CD4-positive, alpha-beta memory T cell (primary cell): Measurements from ENCODE around the gene GBP3. TPM values are rescaled to one million over a fixed set of nuclear protein-coding genes. Genes with fewer than 3 reads are reported as not detected.

ENCODE experiments used
- CTCF ChIA-PET: fragments of 350-600 bp; sonication (Branson Sonifier 250); formaldehyde crosslinking; loops from one replicate; lab custom pipeline; 2021; ENCODE audit warnings: inconsistent platforms; ENCODE audit not compliant: partially characterized antibody; lab: Charles Lee
- POLR2A ChIA-PET: fragments of 350-600 bp; sonication (Branson Sonifier 250); formaldehyde crosslinking; loops from one replicate; lab custom pipeline; 2021; ENCODE audit not compliant: partially characterized antibody; lab: Charles Lee
- DNase-seq, 5 donors: peaks; one replicate each; pipeline versions ENCODE4 v3.0.0 to v3.0.0-alpha.2; 2020 to 2022; ENCODE audit warnings: mixed read lengths in 1 of 5
- H3K27ac ChIP-seq: one replicate; pipeline ENCODE4 v1.7.0; 2013; ENCODE audit warnings: low read depth, low read length
- H3K27me3 ChIP-seq: 2 replicates; pipeline ENCODE4 v1.7.0; 2013; ENCODE audit warnings: mild to moderate bottlenecking, low read length, moderate library complexity; ENCODE audit not compliant: insufficient read depth
- H3K36me3 ChIP-seq: 2 replicates; pipeline ENCODE4 v1.7.0; 2013; ENCODE audit warnings: mild to moderate bottlenecking, low read length, moderate library complexity; ENCODE audit not compliant: insufficient read depth
- H3K4me1 ChIP-seq: 2 replicates; pipeline ENCODE4 v1.7.0; 2013; ENCODE audit warnings: mild to moderate bottlenecking, low read length, moderate library complexity; ENCODE audit not compliant: insufficient read depth
- H3K4me3 ChIP-seq, 2 donors: one replicate each; pipeline ENCODE4 v1.7.0; 2013; ENCODE audit warnings: low read length in 2 of 2, mild to moderate bottlenecking in 1 of 2
- H3K9me3 ChIP-seq, 2 donors: one replicate each; pipeline ENCODE4 v1.7.0; 2013; ENCODE audit warnings: low read length in 2 of 2, control low read depth in 1 of 2; ENCODE audit not compliant: control insufficient read depth in 1 of 2
- H3K27ac Mint-ChIP-seq, 7 donors: one replicate each; pipeline ENCODE4 v1.8.0; 2020 to 2021; ENCODE audit warnings: mixed read lengths in 7 of 7, mild to moderate bottlenecking in 6 of 7, inconsistent platforms in 3 of 7, moderate library complexity in 3 of 7
- H3K27me3 Mint-ChIP-seq, 2 donors: one replicate each; pipeline ENCODE4 v1.8.0; 2020 to 2021; ENCODE audit warnings: mixed read lengths in 2 of 2
- H3K36me3 Mint-ChIP-seq, 2 donors: one replicate each; pipeline ENCODE4 v1.8.0; 2020 to 2021; ENCODE audit warnings: mixed read lengths in 2 of 2, inconsistent platforms in 1 of 2, mild to moderate bottlenecking in 1 of 2
- H3K4me1 Mint-ChIP-seq, 4 donors: one replicate each; pipeline ENCODE4 v1.8.0; 2020 to 2021; ENCODE audit warnings: mixed read lengths in 4 of 4, mild to moderate bottlenecking in 1 of 4
- H3K4me3 Mint-ChIP-seq, 8 donors: one replicate each; pipeline ENCODE4 v1.8.0; 2020 to 2021; ENCODE audit warnings: mixed read lengths in 8 of 8, mild to moderate bottlenecking in 7 of 8, moderate library complexity in 6 of 8, inconsistent platforms in 3 of 8
- H3K9me3 Mint-ChIP-seq, 8 donors: one replicate each; pipeline ENCODE4 v1.8.0; 2020 to 2021; ENCODE audit warnings: mixed read lengths in 8 of 8, mild to moderate bottlenecking in 5 of 8, inconsistent platforms in 3 of 8, moderate library complexity in 1 of 8
- intact Hi-C: fragments of 100-400 bp; cut with micrococcal nuclease; formaldehyde crosslinking; loops from one replicate; pipeline ENCODE4 v1.15.1; 2023
- polyA plus RNA-seq, 2 donors: library from polyadenylated mRNA; unstranded; fragments of 300-500 nt; fragmentation: Illumina TruSeq; gene quantifications; one replicate each; pipeline ENCODE4 v1.2.3, GENCODE V29; 2021
- total RNA-seq, 2 experiments: library from RNA; stranded (reverse); gene quantifications; one replicate each; pipeline ENCODE4 v1.2.3, GENCODE V29; 2021

GBP3 gene, protein sequence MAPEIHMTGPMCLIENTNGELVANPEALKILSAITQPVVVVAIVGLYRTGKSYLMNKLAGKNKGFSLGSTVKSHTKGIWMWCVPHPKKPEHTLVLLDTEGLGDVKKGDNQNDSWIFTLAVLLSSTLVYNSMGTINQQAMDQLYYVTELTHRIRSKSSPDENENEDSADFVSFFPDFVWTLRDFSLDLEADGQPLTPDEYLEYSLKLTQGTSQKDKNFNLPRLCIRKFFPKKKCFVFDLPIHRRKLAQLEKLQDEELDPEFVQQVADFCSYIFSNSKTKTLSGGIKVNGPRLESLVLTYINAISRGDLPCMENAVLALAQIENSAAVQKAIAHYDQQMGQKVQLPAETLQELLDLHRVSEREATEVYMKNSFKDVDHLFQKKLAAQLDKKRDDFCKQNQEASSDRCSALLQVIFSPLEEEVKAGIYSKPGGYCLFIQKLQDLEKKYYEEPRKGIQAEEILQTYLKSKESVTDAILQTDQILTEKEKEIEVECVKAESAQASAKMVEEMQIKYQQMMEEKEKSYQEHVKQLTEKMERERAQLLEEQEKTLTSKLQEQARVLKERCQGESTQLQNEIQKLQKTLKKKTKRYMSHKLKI
- total RNA-seq (10 to 100 TPM; 51.8 to 54.1 TPM), polyA plus RNA-seq (10 to 100 TPM in 1 of 2 donors, 1 to 10 TPM in 1; 6.4 to 10.2 TPM)

DNA sequence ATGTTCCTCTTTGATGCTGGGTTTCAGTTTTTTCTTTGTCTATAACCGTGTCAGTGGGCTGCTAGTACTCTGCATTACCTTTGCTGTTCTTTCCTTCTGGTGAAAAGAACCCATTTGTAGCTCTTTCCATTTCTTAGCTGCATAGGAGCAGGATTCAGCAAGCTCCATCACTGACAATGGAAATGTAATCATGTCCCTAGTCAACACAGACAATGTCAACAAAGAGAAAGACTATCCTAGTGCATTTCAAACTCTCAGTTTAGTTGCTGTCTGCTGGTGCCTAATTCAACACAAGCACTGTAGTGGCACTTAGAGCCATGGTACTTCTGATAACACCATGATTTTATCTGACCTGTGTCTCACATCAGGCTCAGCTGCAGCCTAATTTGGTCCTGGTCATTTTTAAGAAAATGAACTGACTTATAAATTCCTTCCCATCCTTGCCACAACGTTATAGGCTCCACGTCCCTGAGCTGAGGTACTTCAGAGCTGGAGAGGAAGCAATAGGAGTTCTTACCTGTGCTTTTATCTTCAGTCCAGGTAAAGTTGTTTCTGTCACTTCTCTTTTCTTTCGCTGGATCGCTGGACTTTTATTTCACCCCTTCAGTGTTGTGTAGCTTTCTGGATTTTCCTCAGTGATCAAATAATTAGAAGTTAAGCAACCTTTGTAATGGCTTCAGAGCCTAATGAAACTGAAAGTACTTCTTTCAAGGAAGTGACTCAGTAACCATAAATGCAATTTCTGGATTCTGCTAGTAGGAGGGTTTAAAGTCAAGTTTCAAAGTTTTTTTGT lies at the start of gene GBP3:
Gene GBP3 (minus strand): TSS at position 700 of the 793 bp plus-strand sequence. CDS start 2,145 bp downstream, outside the sequence.
- Histone ChIP-seq H3K4me1 (peaks cover 39% of the 10 kb centered on the region), H3K36me3 (no peaks in the 10 kb centered on the region), H3K27me3 (no peaks in the 10 kb centered on the region), H3K9me3 (no peaks in the 10 kb centered on the region), H3K27ac (peak within 1 kb of the TSS; percentile 73), H3K4me3 (peak within 1 kb of the TSS; percentile 49 to 87)
- Mint-ChIP-seq H3K36me3 (peaks cover 42 to 45% of the 10 kb centered on the region in 2 donors), H3K27me3 (no peaks in the 10 kb centered on the region), H3K4me3 (peak within 1 kb of the TSS; percentile 90 to 100 (median 95)), H3K9me3 (peaks cover 0 to 14% (median 11%) of the 10 kb centered on the region in 8 donors), H3K27ac (peak within 1 kb of the TSS; percentile 84 to 99 (median 94)), H3K4me1 (peaks cover 29 to 69% (median 45%) of the 10 kb centered on the region in 4 donors)
- ChIA-PET CTCF (interaction anchor here (0.8 to 3.0 kb wide), 21 partner anchors 8 to 336 kb away, joined by 3 to 14 read pairs (median 6); partner anchors contain the start of genes GBP1 and GBP4), POLR2A (interaction anchor here (0.6 to 5.3 kb wide), 24 partner anchors 9 to 587 kb away, joined by 3 to 60 read pairs (median 5); partner anchors contain the start of genes GBP1 and GBP5)
- DNase-seq, result peak in 4 of 5 donors; percentile 39 to 56 (median 45)
- intact Hi-C loops, result loop anchor here (1.0 to 2.0 kb wide), 3 partner anchors 18 to 104 kb away; partner anchors contain the start of genes GBP1 and GBP2

DNA sequence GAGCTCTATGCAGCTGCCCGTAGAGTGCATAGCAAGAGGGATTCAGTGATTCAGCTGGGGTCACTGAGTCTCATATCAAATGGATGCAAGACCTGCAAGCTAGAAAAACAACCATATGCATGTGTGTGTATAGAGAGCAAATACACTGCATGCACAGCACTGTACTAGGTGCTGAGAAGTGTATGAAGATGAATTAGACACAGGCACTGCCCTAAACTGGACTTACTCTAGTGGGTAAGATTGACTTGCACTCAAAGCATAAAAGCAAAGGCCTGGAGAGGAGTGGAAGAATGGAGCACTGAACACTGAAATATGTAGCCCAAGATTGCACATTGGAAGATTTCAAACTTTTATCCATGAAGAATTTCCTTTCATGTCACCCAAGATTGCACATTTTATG lies 47.8 kb upstream of the GBP3 start:
- no peak for DNase-seq
- H3K9me3 Mint-ChIP-seq, result peaks cover 7 to 26% (median 16%) of the 10 kb centered on the region in 8 donors
- Histone ChIP-seq H3K27ac (no peak overlapping the region), H3K27me3 (no peaks in the 10 kb centered on the region), H3K9me3 (no peaks in the 10 kb centered on the region), H3K4me1 (peaks cover 24% of the 10 kb centered on the region), H3K4me3 (peak overlapping the region; percentile 7 to 44), H3K36me3 (no peaks in the 10 kb centered on the region)
- no peaks in the 10 kb centered on the region for H3K27me3 Mint-ChIP-seq
- peak overlapping the region in 7 of 8 donors; percentile 85 to 93 (median 92) for H3K4me3 Mint-ChIP-seq
- intact Hi-C loops, result no loop called here
- H3K27ac Mint-ChIP-seq, result peak overlapping the region in 6 of 7 donors; percentile 47 to 97 (median 93)
- peaks cover 16 to 27% (median 21%) of the 10 kb centered on the region in 4 donors for H3K4me1 Mint-ChIP-seq
- peaks cover 13 to 14% of the 10 kb centered on the region in 2 donors for H3K36me3 Mint-ChIP-seq
- CTCF ChIA-PET, result interaction anchor here (0.7 to 2.4 kb wide), 9 partner anchors 13 to 288 kb away, joined by 3 to 9 read pairs (median 5); no protein-coding TSS in a partner anchor
- POLR2A ChIA-PET, result interaction anchor here (0.9 to 4.5 kb wide), 9 partner anchors 12 to 540 kb away, joined by 3 to 33 read pairs (median 4); partner anchors contain the start of genes GBP2, GBP3, GBP4 and GBP5

DNA sequence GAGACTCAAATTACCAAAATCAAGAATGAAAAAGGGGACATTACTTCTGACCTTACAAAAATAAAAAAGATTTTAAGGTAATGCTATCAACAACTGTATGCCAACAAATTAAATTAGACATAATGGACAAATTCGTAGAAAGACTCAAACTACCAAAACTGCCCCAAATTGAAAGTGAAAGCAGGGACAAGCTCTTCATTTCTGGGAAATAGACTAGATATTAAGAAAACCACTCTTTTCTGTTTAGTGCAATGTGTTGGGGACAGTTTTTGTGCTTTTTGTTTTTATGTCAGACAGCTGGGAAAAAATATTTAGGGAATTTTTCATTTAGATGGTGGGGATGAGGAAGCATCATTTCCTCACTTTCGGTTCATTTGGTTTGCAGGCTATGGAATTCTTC lies 47.3 kb upstream of the GBP3 start:
- Histone ChIP-seq H3K27me3 (no peaks in the 10 kb centered on the region), H3K4me1 (peaks cover 27% of the 10 kb centered on the region), H3K4me3 (peak overlapping the region; percentile 7 to 44), H3K27ac (peak overlapping the region; percentile 54), H3K9me3 (no peaks in the 10 kb centered on the region), H3K36me3 (no peaks in the 10 kb centered on the region)
- no peaks in the 10 kb centered on the region for H3K27me3 Mint-ChIP-seq
- ChIA-PET CTCF (interaction anchor here (0.7 to 2.4 kb wide), 11 partner anchors 12 to 288 kb away, joined by 3 to 9 read pairs (median 4); no protein-coding TSS in a partner anchor), POLR2A (interaction anchor here (0.5 to 4.5 kb wide), 14 partner anchors 11 to 541 kb away, joined by 3 to 33 read pairs (median 4); partner anchors contain the start of genes GBP2, GBP3, GBP4 and GBP5)
- peaks cover 7 to 24% (median 16%) of the 10 kb centered on the region in 8 donors for H3K9me3 Mint-ChIP-seq
- intact Hi-C loops, result loop anchor here (5.0 kb wide), 2 partner anchors 207 to 542 kb away; no protein-coding TSS in a partner anchor
- H3K4me3 Mint-ChIP-seq, result peak overlapping the region; percentile 83 to 93 (median 92)
- peak overlapping the region; percentile 47 to 97 (median 94) for H3K27ac Mint-ChIP-seq
- peak in 4 of 5 donors; percentile 22 to 42 (median 31) for DNase-seq
- H3K4me1 Mint-ChIP-seq, result peaks cover 17 to 28% (median 25%) of the 10 kb centered on the region in 4 donors
- H3K36me3 Mint-ChIP-seq, result peaks cover 12 to 16% of the 10 kb centered on the region in 2 donors

DNA sequence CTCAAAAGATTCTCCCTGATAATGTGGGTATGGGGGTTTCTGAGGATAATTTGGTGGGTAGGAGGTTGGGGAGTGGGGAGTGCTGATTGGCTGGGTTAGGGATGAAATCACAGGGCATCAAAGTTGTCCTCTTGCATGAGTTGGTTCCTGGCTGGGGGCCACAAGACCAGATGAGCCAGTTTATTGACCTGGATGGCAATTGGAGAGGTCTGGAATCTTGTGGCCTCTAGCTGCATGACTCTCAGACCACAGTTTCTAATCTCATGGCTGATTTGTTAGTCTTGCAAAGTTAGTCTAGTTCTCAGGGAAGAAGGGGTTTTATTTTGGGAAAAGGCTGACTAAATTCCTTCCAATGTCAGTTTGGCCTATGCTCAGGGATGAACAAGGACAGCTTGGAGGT lies 45.6 kb upstream of the GBP3 start:
- Mint-ChIP-seq H3K36me3 (peaks cover 0 to 21% of the 10 kb centered on the region in 2 donors), H3K9me3 (peaks cover 0 to 9% (median 3%) of the 10 kb centered on the region in 8 donors), H3K4me3 (peak overlapping the region in 2 of 8 donors; percentile 41 to 44), H3K27me3 (no peaks in the 10 kb centered on the region), H3K4me1 (peaks cover 25 to 44% (median 29%) of the 10 kb centered on the region in 4 donors), H3K27ac (peak overlapping the region in 6 of 7 donors; percentile 21 to 60 (median 42))
- Histone ChIP-seq H3K4me3 (no peak overlapping the region), H3K36me3 (no peaks in the 10 kb centered on the region), H3K9me3 (no peaks in the 10 kb centered on the region), H3K27ac (no peak overlapping the region), H3K4me1 (peaks cover 34% of the 10 kb centered on the region), H3K27me3 (no peaks in the 10 kb centered on the region)
- POLR2A ChIA-PET, result interaction anchor here (1.0 to 4.5 kb wide), 3 partner anchors 10 to 59 kb away, joined by 3 to 33 read pairs (median 12); partner anchors contain the start of gene GBP3
- CTCF ChIA-PET, result interaction anchor here (0.6 to 1.2 kb wide), 2 partner anchors 13 to 290 kb away, joined by 3 to 4 read pairs; no protein-coding TSS in a partner anchor
- DNase-seq, result no peak
- intact Hi-C loops, result loop anchor here (5.0 kb wide), 2 partner anchors 209 to 544 kb away; no protein-coding TSS in a partner anchor

DNA sequence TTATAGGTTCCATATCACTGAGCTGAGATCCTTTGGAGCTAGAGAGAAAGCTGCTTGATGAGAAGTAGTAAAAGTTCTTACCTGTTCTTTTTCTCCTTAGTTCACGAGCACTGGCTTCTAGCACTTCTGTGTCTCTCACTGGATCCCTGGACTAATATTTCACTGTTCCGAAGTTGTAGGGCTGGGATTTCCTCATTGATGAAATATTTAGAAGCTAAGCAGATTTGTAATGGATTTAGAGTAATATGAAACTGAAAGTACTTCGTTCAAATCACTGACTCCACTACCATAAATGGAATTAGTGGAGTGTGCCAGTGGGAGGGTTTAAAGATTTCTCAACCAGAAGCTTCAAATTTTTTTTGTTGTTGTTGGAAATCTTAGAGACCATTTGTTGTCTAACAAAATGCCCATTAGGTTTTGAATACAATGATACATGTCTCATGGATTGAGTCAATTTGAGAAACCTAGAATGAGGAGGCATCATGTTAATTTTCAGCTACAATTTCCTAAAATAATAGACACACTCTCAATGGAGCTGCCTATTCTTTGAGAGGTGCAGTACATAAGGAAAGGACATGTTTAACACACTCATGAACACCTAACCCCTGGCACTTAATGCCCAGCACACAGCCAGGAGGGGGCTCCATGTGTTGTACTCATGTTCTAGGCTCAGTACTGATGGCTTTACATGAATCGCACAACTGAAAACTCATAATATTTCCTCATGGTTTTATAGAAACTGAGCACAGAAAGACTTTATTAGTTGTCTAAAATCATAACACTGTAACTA lies 42.6 kb upstream of the GBP3 start, which contains the start of gene GBP1:
Gene GBP1 (minus strand): TSS at position 130 of the 790 bp plus-strand sequence. CDS start 1,974 bp downstream, outside the sequence.
- ChIA-PET POLR2A (interaction anchor here (0.6 to 4.9 kb wide), 23 partner anchors 9 to 543 kb away, joined by 3 to 60 read pairs (median 4); partner anchors contain the start of genes GBP2, GBP3, GBP4 and GTF2B), CTCF (interaction anchor here (0.7 to 1.8 kb wide), 10 partner anchors 14 to 211 kb away, joined by 3 to 14 read pairs (median 4); partner anchors contain the start of genes GBP3 and GBP4)
- Mint-ChIP-seq H3K4me1 (peaks cover 37 to 70% (median 51%) of the 10 kb centered on the region in 4 donors), H3K4me3 (peak within 1 kb of the TSS; percentile 90 to 100 (median 98)), H3K27ac (peak within 1 kb of the TSS; percentile 94 to 100 (median 96)), H3K9me3 (no peaks in the 10 kb centered on the region), H3K36me3 (peaks cover 25 to 46% of the 10 kb centered on the region in 2 donors), H3K27me3 (no peaks in the 10 kb centered on the region)
- no peaks in the 10 kb centered on the region for H3K9me3 ChIP-seq
- DNase-seq, result peak; percentile 51 to 57 (median 53)
- intact Hi-C loops, result loop anchor here (1.0 to 5.0 kb wide), 6 partner anchors 30 to 547 kb away; partner anchors contain the start of genes GBP2 and GBP3
- H3K36me3 ChIP-seq, result peaks cover 2% of the 10 kb centered on the region
- H3K4me3 ChIP-seq, result peak within 1 kb of the TSS; percentile 65 to 74
- H3K27me3 ChIP-seq, result no peaks in the 10 kb centered on the region
- H3K4me1 ChIP-seq, result peaks cover 56% of the 10 kb centered on the region
- H3K27ac ChIP-seq, result peak within 1 kb of the TSS; percentile 85
